SK-N-SH (cell line): ENCODE measurements around the gene TBX18.

ENCODE experiments used
- CTCF ChIP-seq: fragments of 200-600 bp; sonication (generic); IDR thresholded peaks from 2 replicates; pipeline ENCODE4 v1.6.1; 2017; ENCODE audit warnings: antibody characterized with exemption, mild to moderate bottlenecking, moderate library complexity
- EZH2phosphoT487 ChIP-seq: fragments of 200-600 bp; sonication (generic); IDR thresholded peaks from 2 replicates; pipeline ENCODE4 v1.6.1; 2017; ENCODE audit warnings: low read depth, mixed run types, mild to moderate bottlenecking, antibody characterized with exemption, moderate library complexity, borderline replicate concordance
- TEAD4 ChIP-seq: IDR thresholded peaks from 2 replicates; pipeline ENCODE4 v1.4.0; 2012; ENCODE audit warnings: mild to moderate bottlenecking, borderline replicate concordance; ENCODE audit not compliant: insufficient read depth
- YY1 ChIP-seq: IDR thresholded peaks from 2 replicates; pipeline ENCODE4 v1.4.0; 2012; ENCODE audit warnings: low read depth, mild to moderate bottlenecking

DNA sequence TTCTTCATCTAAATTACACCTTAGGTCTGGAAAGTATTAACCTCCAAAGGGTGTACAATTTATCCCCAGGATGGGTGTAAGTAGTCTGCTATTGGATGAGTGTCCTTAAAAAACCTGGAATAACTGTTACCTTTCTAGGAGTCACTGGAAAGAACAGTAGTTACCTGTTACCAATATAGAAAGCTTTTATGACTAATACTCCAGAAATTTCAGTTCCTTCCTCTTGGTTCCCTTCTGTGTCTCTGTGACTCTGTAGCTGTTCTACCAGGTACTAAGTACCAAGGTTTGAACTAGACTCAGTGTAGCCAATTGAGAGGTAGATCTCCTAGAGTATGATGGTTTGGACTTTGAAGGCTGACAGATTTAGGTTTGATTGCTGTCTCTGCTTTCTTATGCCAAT lies 47.0 kb upstream of the TBX18 start:
- TF ChIP-seq YY1 (no peak), CTCF (no peak), TEAD4 (no peak), EZH2phosphoT487 (no peak)
